ENCODE measurements around the gene GJA4. TPM values are rescaled to one million over a fixed set of nuclear protein-coding genes. Genes with fewer than 3 reads are reported as not detected.

Gene GJA4
- total RNA-seq, 1 experiment from 2014 or later = not detected

DNA sequence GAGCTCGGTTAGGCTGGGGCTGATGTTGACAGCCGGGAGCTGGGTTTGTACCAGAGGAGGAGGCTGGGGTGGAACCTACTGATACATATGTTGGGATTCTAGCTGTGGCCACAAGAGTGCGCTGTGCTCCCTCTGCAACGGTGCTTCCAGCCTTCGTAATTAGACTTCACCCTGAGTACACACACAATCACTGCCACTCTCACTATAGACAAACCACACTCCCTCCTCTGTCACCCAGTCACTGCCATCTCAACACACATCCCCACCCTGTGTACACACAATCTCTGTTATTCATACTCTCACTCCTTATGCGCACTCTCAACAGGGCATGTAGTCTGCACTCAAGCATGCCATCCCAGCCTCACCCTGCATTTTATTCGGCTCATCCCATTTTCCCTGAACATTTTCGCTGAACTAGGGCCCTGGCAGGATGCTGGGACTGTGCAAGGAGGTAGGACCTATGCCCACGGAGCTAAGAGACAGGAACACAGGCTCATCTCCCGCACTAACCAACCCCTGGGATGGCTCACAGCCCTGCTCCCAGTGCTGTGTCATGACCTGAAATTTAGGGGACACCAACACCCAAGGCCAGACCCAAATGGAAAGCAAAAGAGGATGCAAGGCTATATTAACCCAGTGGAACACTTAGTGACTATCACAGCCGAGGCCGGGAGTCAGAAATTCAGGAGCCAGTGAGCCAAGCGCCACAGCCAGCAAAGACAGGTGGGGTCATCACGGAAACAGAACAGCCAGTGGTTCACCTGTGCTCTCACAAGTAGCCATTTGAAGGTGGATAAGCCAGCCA, 6.1 kb upstream of the GJA4 start:
- BruUV-seq (replicated peaks) = no TSS peak
- RAD21 ChIA-PET (ENCODE audit: low non-redundant PET in 1 of 2, low total read pairs in 2 of 2, uncharacterized antibody in 2 of 2, unreplicated experiment in 2 of 2) = interaction anchor here in 1 of 2 experiments (1.0 kb wide), 1 partner anchor 66 kb away, joined by 3 read pairs; no protein-coding TSS in a partner anchor
- Histone ChIP-seq H3K27ac (ENCODE audit: low read depth, low read length) (no peak overlapping the region), H3K4me2 (ENCODE audit: low read length) (no peak overlapping the region), H3K4me1 (ENCODE audit: control insufficient read depth in 1 of 2, insufficient read depth in 2 of 2, low read length in 2 of 2) (peaks cover 20 to 39% of the 10 kb centered on the region in 2 experiments), H3K79me2 (ENCODE audit: insufficient read depth, low read length) (peaks cover 36% of the 10 kb centered on the region), H3K4me3 (replicated peaks in 1 of 2; ENCODE audit: low read depth in 1 of 2, low read length in 2 of 2) (no peak overlapping the region), H3K9ac (ENCODE audit: low read length) (no peak overlapping the region), H3K27me3 (ENCODE audit: insufficient read depth, low read length) (no peaks in the 10 kb centered on the region), H3K9me3 (ENCODE audit: control insufficient read depth in 1 of 2, insufficient read depth in 1 of 2, low read depth in 1 of 2, low read length in 2 of 2) (no peaks in the 10 kb centered on the region), H3K9me2 (ENCODE audit: insufficient read depth) (no peaks in the 10 kb centered on the region), H3K36me3 (ENCODE audit: control insufficient read depth in 1 of 2, insufficient read depth in 2 of 2, low read length in 2 of 2) (peaks cover 4 to 24% of the 10 kb centered on the region in 2 experiments; a peak in 2 of 4 replicates), H2AFZ (ENCODE audit: low read depth, low read length, poor library complexity, severe bottlenecking) (no peak overlapping the region), H4K20me1 (ENCODE audit: insufficient read depth) (no peaks in the 10 kb centered on the region)
- DNase-seq (ENCODE audit: low read depth, low spot score) (no peak), ATAC-seq (peak; percentile 56)
- TF ChIP-seq, protein P1, sequence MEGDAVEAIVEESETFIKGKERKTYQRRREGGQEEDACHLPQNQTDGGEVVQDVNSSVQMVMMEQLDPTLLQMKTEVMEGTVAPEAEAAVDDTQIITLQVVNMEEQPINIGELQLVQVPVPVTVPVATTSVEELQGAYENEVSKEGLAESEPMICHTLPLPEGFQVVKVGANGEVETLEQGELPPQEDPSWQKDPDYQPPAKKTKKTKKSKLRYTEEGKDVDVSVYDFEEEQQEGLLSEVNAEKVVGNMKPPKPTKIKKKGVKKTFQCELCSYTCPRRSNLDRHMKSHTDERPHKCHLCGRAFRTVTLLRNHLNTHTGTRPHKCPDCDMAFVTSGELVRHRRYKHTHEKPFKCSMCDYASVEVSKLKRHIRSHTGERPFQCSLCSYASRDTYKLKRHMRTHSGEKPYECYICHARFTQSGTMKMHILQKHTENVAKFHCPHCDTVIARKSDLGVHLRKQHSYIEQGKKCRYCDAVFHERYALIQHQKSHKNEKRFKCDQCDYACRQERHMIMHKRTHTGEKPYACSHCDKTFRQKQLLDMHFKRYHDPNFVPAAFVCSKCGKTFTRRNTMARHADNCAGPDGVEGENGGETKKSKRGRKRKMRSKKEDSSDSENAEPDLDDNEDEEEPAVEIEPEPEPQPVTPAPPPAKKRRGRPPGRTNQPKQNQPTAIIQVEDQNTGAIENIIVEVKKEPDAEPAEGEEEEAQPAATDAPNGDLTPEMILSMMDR (IDR thresholded peaks at IDR 0.05 in 2 of 3, conservative IDR thresholded peaks at IDR 0.05 in 1 of 3; ENCODE audit: borderline replicate concordance in 1 of 3, insufficient read depth in 1 of 3, low read depth in 2 of 3, low read length in 2 of 3) = peak in 2 of 3 experiments; percentile 81 to 87; a peak in 4 of 6 replicates
- TF ChIP-seq ZNF274 (IDR thresholded peaks at IDR 0.05; ENCODE audit: low read depth, low read length) (no peak), POLR2AphosphoS5 (IDR thresholded peaks at IDR 0.05; ENCODE audit: low read depth, low read length) (peak; percentile 75), MAX (IDR thresholded peaks at IDR 0.05) (no peak)
- CTCF ChIA-PET = interaction anchor here (0.6 to 3.4 kb wide), 8 partner anchors 10 to 982 kb away, joined by 3 to 18 read pairs (median 3); partner anchors contain the start of gene SMIM12
- intact Hi-C loops (cut with micrococcal nuclease) = loop anchor here (1.0 kb wide), 2 partner anchors 66 to 80 kb away; no protein-coding TSS in a partner anchor
- POLR2A ChIA-PET = interaction anchor here (1.0 kb wide), 1 partner anchor 44 kb away, joined by 4 read pairs; no protein-coding TSS in a partner anchor
